Panc1 (cell line): ENCODE results near the gene ARHGAP6. TPM values are rescaled to one million over a fixed set of nuclear protein-coding genes. Genes with fewer than 3 reads are reported as not detected.

Experiments used
- ATAC-seq: fragments of 200-7000 bp; cut with Tn5 transposase; 2 replicates; pipeline ENCODE4 v1.9.1; 2020; ENCODE audit warnings: mild to moderate bottlenecking, moderate library complexity
- BruUV-seq: library from RNA; stranded (reverse); fragments of 400-500 nt; replicated peaks from 2 replicates; lab custom pipeline; 2021; lab: Mats Ljungman, UMichigan
- CTCF ChIA-PET: fragments of 300-600 bp; sonication (Branson Sonifier 250); formaldehyde crosslinking; loops from one replicate; lab custom pipeline; 2022; ENCODE audit warnings: antibody characterized with exemption; lab: Charles Lee
- POLR2A ChIA-PET: fragments of 300-600 bp; sonication (Branson Sonifier 250); formaldehyde crosslinking; loops from one replicate; lab custom pipeline; 2022; ENCODE audit warnings: antibody characterized with exemption; lab: Charles Lee
- DNase-seq: peaks from one replicate; pipeline ENCODE4 v3.0.0-alpha.2; 2010; ENCODE audit warnings: low read depth, low spot score
- H3K27ac ChIP-seq: 2 replicates; pipeline ENCODE4 v1.5.1; 2011; ENCODE audit warnings: mild to moderate bottlenecking, low read length, inconsistent platforms
- H3K27me3 ChIP-seq: fragments of 200-500 bp; sonication (Bioruptor generic); 2 replicates; pipeline ENCODE4 v1.6.0; 2014; ENCODE audit warnings: low read length, inconsistent platforms; ENCODE audit not compliant: control insufficient read depth, insufficient read depth
- H3K36me3 ChIP-seq: fragments of 200-500 bp; sonication (Bioruptor generic); 2 replicates; pipeline ENCODE4 v1.5.1; 2014; ENCODE audit warnings: inconsistent platforms, mild to moderate bottlenecking, low read length, moderate library complexity; ENCODE audit not compliant: control insufficient read depth, insufficient read depth
- H3K4me1 ChIP-seq: 2 replicates; pipeline ENCODE4 v1.5.1; 2011; ENCODE audit warnings: inconsistent platforms, mild to moderate bottlenecking, low read length, moderate library complexity; ENCODE audit not compliant: control insufficient read depth, insufficient read depth
- H3K4me3 ChIP-seq, 2 experiments: 2 replicates each; pipeline ENCODE4 v1.5.1; 2011 to 2012; ENCODE audit warnings: low read depth in 2 of 2, low read length in 2 of 2, mild to moderate bottlenecking in 2 of 2, inconsistent platforms in 1 of 2, moderate library complexity in 1 of 2
- H3K9me3 ChIP-seq: fragments of 200-500 bp; sonication (Bioruptor generic); 2 replicates; pipeline ENCODE4 v1.5.1; 2014; ENCODE audit warnings: low read depth, mild to moderate bottlenecking, inconsistent platforms, low read length, moderate library complexity; ENCODE audit not compliant: control insufficient read depth, insufficient read depth
- CTCF ChIP-seq: fragments of 450-650 bp; IDR thresholded peaks from 2 replicates; pipeline ENCODE4 v1.5.1; 2017; ENCODE audit warnings: mild to moderate bottlenecking
- POLR2AphosphoS5 ChIP-seq: IDR thresholded peaks from 2 replicates; pipeline ENCODE4 v1.6.1; 2012; ENCODE audit warnings: mild to moderate bottlenecking, low read depth, low read length, moderate library complexity
- REST ChIP-seq, 2 experiments: IDR thresholded peaks; 2 replicates each; pipeline ENCODE4 v1.6.1; 2011 to 2012; ENCODE audit warnings: low read depth in 2 of 2, control low read depth in 1 of 2, low read length in 1 of 2, mild to moderate bottlenecking in 1 of 2, moderate library complexity in 1 of 2; ENCODE audit not compliant: insufficient read depth in 1 of 2
- SIN3A ChIP-seq: IDR thresholded peaks from 2 replicates; pipeline ENCODE4 v1.6.1; 2012; ENCODE audit warnings: low read depth, mild to moderate bottlenecking, low read length, moderate library complexity, borderline replicate concordance; ENCODE audit not compliant: insufficient read depth
- TCF7L2 ChIP-seq: IDR thresholded peaks from 2 replicates; pipeline ENCODE4 v1.6.1; 2011; ENCODE audit warnings: mild to moderate bottlenecking, low read depth, low read length, inconsistent platforms
- in situ Hi-C: cut with HindIII; loops from 2 replicates; pipeline ENCODE4 v1.10.0; 2016; ENCODE audit warnings: low sequenced_read_pairs, low pct_unique_long_range_greater_than_20kb
- intact Hi-C: fragments of 100-400 bp; cut with micrococcal nuclease; formaldehyde crosslinking; loops from one replicate; pipeline ENCODE4 v1.10.0; 2022; ENCODE audit not compliant: unreplicated experiment
- total RNA-seq: library from RNA; stranded (reverse); gene quantifications from one replicate; pipeline ENCODE4 v1.2.1, GENCODE V29; 2021; ENCODE audit not compliant: unreplicated experiment

ARHGAP6 gene
- total RNA-seq, 1 experiment from 2014 or later = 0.13 TPM

- TF ChIP-seq POLR2AphosphoS5 (no peak), SIN3A (no peak), TCF7L2 (no peak), REST (IDR thresholded peaks at IDR 0.05; ENCODE audit: insufficient read depth in 1 of 2, low read depth in 2 of 2, low read length in 1 of 2) (no peak), CTCF (no peak)
- Histone ChIP-seq H3K27ac (no peak overlapping the region), H3K4me3 (no peak overlapping the region), H3K27me3 (no peaks in the 10 kb centered on the region), H3K4me1 (no peaks in the 10 kb centered on the region), H3K9me3 (no peaks in the 10 kb centered on the region), H3K36me3 (no peaks in the 10 kb centered on the region)
- ChIA-PET CTCF (no interaction called here), POLR2A (no interaction called here)
- intact Hi-C loops (no loop called here), in situ Hi-C loops (no loop called here)
- no TSS peak for BruUV-seq
- DNase-seq (no peak), ATAC-seq (no peak)
These were observed 266.1 kb downstream of the ARHGAP6 start for GRCh38 chrX:11399489-11400094.

- H3K4me3 ChIP-seq = no peak overlapping the region
- BruUV-seq = no TSS peak
- ChIA-PET CTCF (no interaction called here), POLR2A (no interaction called here)
- TF ChIP-seq TCF7L2 = no peak
- TF ChIP-seq CTCF = no peak
- no peak for TF ChIP-seq POLR2AphosphoS5
- TF ChIP-seq REST (IDR thresholded peaks at IDR 0.05; ENCODE audit: insufficient read depth in 1 of 2, low read depth in 2 of 2, low read length in 1 of 2) = no peak
- TF ChIP-seq SIN3A = no peak
- DNase-seq (no peak), ATAC-seq (no peak)
- intact Hi-C loops = no loop called here
- H3K36me3 ChIP-seq = no peaks in the 10 kb centered on the region
- H3K27ac ChIP-seq = no peak overlapping the region
- in situ Hi-C loops = no loop called here
- no peaks in the 10 kb centered on the region for H3K27me3 ChIP-seq
- H3K9me3 ChIP-seq = no peaks in the 10 kb centered on the region
- no peaks in the 10 kb centered on the region for H3K4me1 ChIP-seq
These were observed 266.9 kb downstream of the ARHGAP6 start for GRCh38 chrX:11398785-11399184.
